ENCODE measurements around the gene GSTM2.

Gene GSTM2

GRCh38 chr1:109667452-109668122 is at the start of gene GSTM2:
Gene GSTM2, plus strand, starts transcription at chr1:109668057. Its CDS starts 59 bp downstream, at chr1:109668116.
- peak; percentile 76 for DNase-seq (ENCODE audit: low read depth)

- DNase-seq (ENCODE audit: low read depth), result no peak
Measured at GRCh38 chr1:109618661-109619575, 48.9 kb upstream of the GSTM2 start.

GRCh38 chr1:109619576-109620400 is 48.1 kb upstream of the GSTM2 start, which contains the start of the genes AMPD2 and GNAT2:
Gene AMPD2, plus strand, starts transcription at chr1:109619837. Its CDS starts 1,339 bp downstream, at chr1:109621176.
Gene GNAT2, minus strand, starts transcription at chr1:109619616. Its CDS starts 6,746 bp downstream, at chr1:109612870.
- peak; percentile 72 for DNase-seq (ENCODE audit: low read depth)

- no peak for DNase-seq (ENCODE audit: low read depth)
Measured at GRCh38 chr1:109620401-109620791, 47.5 kb upstream of the GSTM2 start.

- peak; percentile 98 for DNase-seq (ENCODE audit: low read depth)
Measured at GRCh38 chr1:109620841-109621286, 47.0 kb upstream of the GSTM2 start.

- DNase-seq (ENCODE audit: low read depth), result no peak
Measured at GRCh38 chr1:109621379-109622136, 46.3 kb upstream of the GSTM2 start.

GRCh38 chr1:109622137-109622892 is 45.5 kb upstream of the GSTM2 start:
- no peak for DNase-seq (ENCODE audit: low read depth)

GRCh38 chr1:109622895-109623294 is 45.0 kb upstream of the GSTM2 start:
- DNase-seq (ENCODE audit: low read depth), result no peak

- DNase-seq (ENCODE audit: low read depth), result no peak
Measured at GRCh38 chr1:109623601-109624161, 44.2 kb upstream of the GSTM2 start.

- DNase-seq (ENCODE audit: low read depth), result no peak
Measured at GRCh38 chr1:109624201-109625010, 43.5 kb upstream of the GSTM2 start.

GRCh38 chr1:109625176-109625575 is 42.7 kb upstream of the GSTM2 start:
- no peak for DNase-seq (ENCODE audit: low read depth)

GRCh38 chr1:109625601-109626560 is 42.0 kb upstream of the GSTM2 start:
- DNase-seq (ENCODE audit: low read depth), result no peak

GRCh38 chr1:109626682-109627408 is 41.0 kb upstream of the GSTM2 start:
- DNase-seq (ENCODE audit: low read depth), result no peak

GRCh38 chr1:109627692-109628399 is 40.0 kb upstream of the GSTM2 start:
- DNase-seq (ENCODE audit: low read depth), result no peak

GRCh38 chr1:109628540-109629321 is 39.1 kb upstream of the GSTM2 start:
- DNase-seq (ENCODE audit: low read depth), result no peak
